Glutamatergic neuron (in vitro differentiated cells): ENCODE data around the gene ZBTB3. TPM values are rescaled to one million over a fixed set of nuclear protein-coding genes. Genes with fewer than 3 reads are reported as not detected.

Experiments
- DNase-seq: peaks from one replicate; pipeline ENCODE4 v3.0.0; 2022
- H3K27ac Mint-ChIP-seq: one replicate; pipeline ENCODE4 v1.8.0; 2020; ENCODE audit warnings: mild to moderate bottlenecking, mixed read lengths, inconsistent platforms; ENCODE audit not compliant: unreplicated experiment
- H3K27me3 Mint-ChIP-seq: one replicate; pipeline ENCODE4 v1.8.0; 2020; ENCODE audit warnings: mild to moderate bottlenecking, moderate library complexity, mixed read lengths, inconsistent platforms; ENCODE audit not compliant: unreplicated experiment
- H3K36me3 Mint-ChIP-seq: one replicate; pipeline ENCODE4 v1.8.0; 2020; ENCODE audit warnings: mild to moderate bottlenecking, mixed read lengths, inconsistent platforms; ENCODE audit not compliant: unreplicated experiment
- H3K4me1 Mint-ChIP-seq: one replicate; pipeline ENCODE4 v1.8.0; 2020; ENCODE audit warnings: mild to moderate bottlenecking, low read depth, mixed read lengths, inconsistent platforms; ENCODE audit not compliant: unreplicated experiment
- H3K4me3 Mint-ChIP-seq: one replicate; pipeline ENCODE4 v1.8.0; 2020; ENCODE audit warnings: mild to moderate bottlenecking, mixed read lengths, inconsistent platforms; ENCODE audit not compliant: unreplicated experiment
- H3K9me3 Mint-ChIP-seq: one replicate; pipeline ENCODE4 v1.8.0; 2020; ENCODE audit warnings: mild to moderate bottlenecking, moderate library complexity, mixed read lengths, inconsistent platforms; ENCODE audit not compliant: unreplicated experiment
- total RNA-seq: library from RNA; stranded (reverse); fragmentation: NEBNext Ultra II Directional; extraction: Animal tissue kit (Norgen Biotek cat#: 25700); gene quantifications from one replicate; pipeline ENCODE4 v1.2.1, GENCODE V29; 2021; ENCODE audit not compliant: unreplicated experiment
- TF ChIP-seq, protein P1 (sequence below): fragments of 200-600 bp; sonication (generic); IDR thresholded peaks from one replicate; pipeline ENCODE4 v1.5.0; 2021; ENCODE audit not compliant: partially characterized antibody, unreplicated experiment

The ZBTB3 gene
- total RNA-seq, 1 donor from 2014 or later = 14.6 TPM

DNA sequence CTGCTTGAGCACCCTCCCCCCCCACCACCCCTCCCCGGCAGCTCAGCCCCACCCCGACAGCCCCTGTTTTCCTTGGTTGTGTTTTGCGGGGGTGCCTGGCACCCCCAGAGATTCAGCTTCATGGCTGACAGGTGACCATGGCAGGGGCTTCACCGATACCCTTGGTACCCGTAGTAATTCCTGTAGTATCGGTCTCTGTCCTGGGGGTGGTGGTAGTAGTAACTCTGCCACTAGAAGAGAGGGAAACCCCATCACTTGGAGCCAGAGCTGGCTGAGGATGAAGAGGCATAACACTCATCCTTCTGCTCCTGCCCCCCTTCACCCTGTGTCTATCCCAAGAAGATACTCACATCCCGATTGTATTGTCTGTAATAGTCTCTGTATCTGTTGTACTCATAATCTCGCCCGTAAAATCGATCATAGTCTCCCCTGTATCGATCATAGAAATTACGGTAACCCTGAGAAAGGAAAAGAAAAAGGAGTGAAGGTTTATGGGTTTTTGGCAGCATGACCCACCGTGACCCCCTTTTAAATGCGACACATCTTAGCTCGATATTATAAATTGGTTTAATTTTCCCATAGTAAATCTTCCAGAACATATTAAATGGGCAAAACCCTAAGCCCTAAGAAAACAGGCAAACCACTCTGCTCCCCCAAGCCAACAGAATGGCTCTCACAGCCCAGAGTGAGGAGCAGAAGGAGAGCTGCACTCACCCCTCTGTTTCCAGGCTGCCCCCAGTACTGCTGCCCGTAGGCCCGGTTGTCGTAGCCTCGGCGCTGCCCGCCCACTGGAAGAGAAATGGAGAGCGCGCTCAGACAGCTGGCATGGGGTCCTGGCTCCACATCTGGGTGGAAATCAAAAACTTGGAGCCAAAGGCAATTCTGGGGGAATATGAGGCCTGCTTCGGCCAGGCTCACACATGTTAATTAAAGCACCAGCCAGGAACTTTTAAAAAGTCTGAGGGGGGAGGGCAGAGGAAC lies 38.5 kb downstream of the ZBTB3 start:
- H3K4me1 Mint-ChIP-seq = peaks cover 2% of the 10 kb centered on the region
- DNase-seq = no peak
- no peak overlapping the region for H3K27ac Mint-ChIP-seq
- peaks cover 3% of the 10 kb centered on the region for H3K27me3 Mint-ChIP-seq
- peaks cover 5% of the 10 kb centered on the region for H3K36me3 Mint-ChIP-seq
- TF ChIP-seq, protein P1, sequence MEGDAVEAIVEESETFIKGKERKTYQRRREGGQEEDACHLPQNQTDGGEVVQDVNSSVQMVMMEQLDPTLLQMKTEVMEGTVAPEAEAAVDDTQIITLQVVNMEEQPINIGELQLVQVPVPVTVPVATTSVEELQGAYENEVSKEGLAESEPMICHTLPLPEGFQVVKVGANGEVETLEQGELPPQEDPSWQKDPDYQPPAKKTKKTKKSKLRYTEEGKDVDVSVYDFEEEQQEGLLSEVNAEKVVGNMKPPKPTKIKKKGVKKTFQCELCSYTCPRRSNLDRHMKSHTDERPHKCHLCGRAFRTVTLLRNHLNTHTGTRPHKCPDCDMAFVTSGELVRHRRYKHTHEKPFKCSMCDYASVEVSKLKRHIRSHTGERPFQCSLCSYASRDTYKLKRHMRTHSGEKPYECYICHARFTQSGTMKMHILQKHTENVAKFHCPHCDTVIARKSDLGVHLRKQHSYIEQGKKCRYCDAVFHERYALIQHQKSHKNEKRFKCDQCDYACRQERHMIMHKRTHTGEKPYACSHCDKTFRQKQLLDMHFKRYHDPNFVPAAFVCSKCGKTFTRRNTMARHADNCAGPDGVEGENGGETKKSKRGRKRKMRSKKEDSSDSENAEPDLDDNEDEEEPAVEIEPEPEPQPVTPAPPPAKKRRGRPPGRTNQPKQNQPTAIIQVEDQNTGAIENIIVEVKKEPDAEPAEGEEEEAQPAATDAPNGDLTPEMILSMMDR = no peak
- no peak overlapping the region for H3K4me3 Mint-ChIP-seq
- peaks cover 5% of the 10 kb centered on the region for H3K9me3 Mint-ChIP-seq

DNA sequence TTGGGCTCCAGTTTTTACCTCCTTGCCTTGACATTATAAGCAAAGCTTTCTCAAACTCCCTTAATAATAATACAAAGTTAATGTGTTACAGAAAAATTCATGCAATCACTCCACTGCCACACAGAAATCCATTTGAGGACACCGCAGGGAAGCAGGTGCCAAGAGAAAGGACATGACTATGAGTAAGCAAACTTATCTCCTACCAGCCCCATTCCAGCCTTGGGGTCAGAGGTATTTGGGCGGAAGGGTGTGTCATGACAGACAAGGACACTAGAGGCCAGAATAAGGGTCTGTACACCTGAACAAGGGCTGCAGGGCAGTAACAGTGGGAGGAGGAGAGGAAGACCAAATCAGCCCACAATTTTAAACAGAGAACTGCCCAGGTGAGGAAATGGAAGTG lies 40.6 kb downstream of the ZBTB3 start:
- Mint-ChIP-seq H3K4me1 (peaks cover 8% of the 10 kb centered on the region), H3K27ac (peak overlapping the region; percentile 64)

DNA sequence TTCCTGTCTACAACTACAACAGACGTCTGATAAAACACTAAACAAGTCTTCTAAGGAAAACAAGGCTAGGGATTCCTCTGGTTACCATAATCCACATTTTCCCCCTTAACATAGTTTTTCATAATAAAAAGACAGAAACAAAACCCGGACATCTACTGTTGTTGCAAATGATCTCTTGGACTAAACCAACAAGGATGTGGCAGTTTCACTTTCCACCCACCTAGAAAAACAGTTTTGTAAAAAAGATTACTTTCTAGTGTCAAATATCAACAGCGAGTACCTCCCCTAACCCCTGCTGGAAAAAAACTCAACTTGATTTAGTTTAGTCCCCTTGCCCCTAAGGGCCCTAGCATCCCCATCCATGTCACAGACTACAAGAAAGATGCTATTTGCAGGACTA lies 41.1 kb downstream of the ZBTB3 start:
- peak overlapping the region; percentile 15 for H3K27ac Mint-ChIP-seq
- H3K4me1 Mint-ChIP-seq = peaks cover 6% of the 10 kb centered on the region
- TF ChIP-seq, protein P1 = no peak
- no peak for DNase-seq
- H3K36me3 Mint-ChIP-seq = no peaks in the 10 kb centered on the region
- peaks cover 6% of the 10 kb centered on the region for H3K27me3 Mint-ChIP-seq
- no peak overlapping the region for H3K4me3 Mint-ChIP-seq
- H3K9me3 Mint-ChIP-seq = peaks cover 12% of the 10 kb centered on the region

More for the DNA sequence above, 40.6 kb downstream of the ZBTB3 start:
- peaks cover 6% of the 10 kb centered on the region for H3K27me3 Mint-ChIP-seq
- H3K36me3 Mint-ChIP-seq = peaks cover 5% of the 10 kb centered on the region
- no peak overlapping the region for H3K4me3 Mint-ChIP-seq
- no peak for DNase-seq
- TF ChIP-seq, protein P1 = no peak
- H3K9me3 Mint-ChIP-seq = peaks cover 14% of the 10 kb centered on the region

DNA sequence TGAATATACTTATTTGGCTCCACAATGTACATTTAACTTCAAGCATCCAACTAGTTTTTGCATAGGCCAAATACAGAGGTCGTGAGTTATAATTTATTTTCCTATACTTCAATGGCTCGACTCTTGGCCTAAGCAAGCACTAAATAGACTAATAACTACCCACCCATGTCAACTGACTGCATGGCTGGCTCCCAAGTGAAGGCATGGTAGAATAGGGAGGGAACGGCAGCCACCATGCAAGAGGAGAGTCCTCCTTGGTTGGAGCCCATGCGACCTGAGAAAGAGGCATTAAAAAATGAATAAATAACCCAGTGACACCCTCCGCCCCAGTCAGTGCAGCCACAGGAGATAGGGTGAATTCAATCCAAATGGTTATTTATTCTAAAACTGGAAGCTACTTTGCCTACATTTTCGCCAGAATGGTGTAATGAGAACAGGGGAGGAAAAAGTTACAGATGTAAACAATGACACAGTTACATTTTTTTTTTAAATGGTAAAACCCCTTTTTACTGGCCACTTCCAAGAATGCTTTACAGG lies 41.6 kb downstream of the ZBTB3 start:
- Mint-ChIP-seq H3K4me3 (no peak overlapping the region), H3K27ac (peak overlapping the region; percentile 8), H3K4me1 (peaks cover 6% of the 10 kb centered on the region), H3K9me3 (peaks cover 13% of the 10 kb centered on the region), H3K27me3 (peaks cover 8% of the 10 kb centered on the region), H3K36me3 (no peaks in the 10 kb centered on the region)
- TF ChIP-seq, protein P1 = no peak
- no peak for DNase-seq

DNA sequence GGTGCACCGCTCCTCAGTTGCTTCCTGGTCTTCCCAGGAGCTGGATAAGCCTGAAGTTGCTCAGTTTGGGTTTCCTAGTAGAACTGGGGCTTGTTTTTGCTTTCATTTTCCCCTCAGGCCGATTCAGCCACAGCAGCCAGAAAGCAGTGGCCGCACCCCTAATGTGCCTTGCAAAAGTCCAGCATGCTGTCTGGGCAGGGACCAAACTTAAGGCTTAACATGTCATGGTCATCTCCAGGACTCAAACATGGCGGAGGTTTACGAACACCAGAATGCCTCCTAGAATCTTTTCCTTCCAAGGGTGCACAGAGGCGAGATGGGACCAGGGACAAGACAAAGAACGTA lies 44.0 kb downstream of the ZBTB3 start:
- peaks cover 17% of the 10 kb centered on the region for H3K27me3 Mint-ChIP-seq
- DNase-seq = no peak
- H3K4me3 Mint-ChIP-seq = peak overlapping the region; percentile 98
- H3K27ac Mint-ChIP-seq = peak overlapping the region; percentile 99
- H3K36me3 Mint-ChIP-seq = no peaks in the 10 kb centered on the region
- peaks cover 28% of the 10 kb centered on the region for H3K9me3 Mint-ChIP-seq
- peaks cover 8% of the 10 kb centered on the region for H3K4me1 Mint-ChIP-seq
- TF ChIP-seq, protein P1 = no peak
